HG03039 (cell line): ENCODE results near the gene ARPC4.
A peak's percentile ranks its signal among the peaks of the same experiment; 100 is the strongest.

Source experiments
- ATAC-seq: cut with Tn5 transposase; IDR thresholded peaks from one replicate; pipeline ENCODE4 v1.9.1; 2021; ENCODE audit warnings: mild to moderate bottlenecking, moderate library complexity; ENCODE audit not compliant: unreplicated experiment

ARPC4 gene

GRCh38 chr3:9792405-9793160, at the start of gene ARPC4, which contains the start of gene TADA3:
Gene ARPC4 (plus strand): TSS chr3:9793082. CDS start chr3:9793122, 40 bp downstream.
Gene TADA3 (minus strand): TSS chr3:9792473. CDS start chr3:9791466, 1,007 bp downstream.
- ATAC-seq, result peak; percentile 77

GRCh38 chr3:9743548-9743947, 49.3 kb upstream of the ARPC4 start:
- no peak for ATAC-seq

- ATAC-seq, result no peak
Measured at GRCh38 chr3:9744162-9744561, 48.7 kb upstream of the ARPC4 start.

- ATAC-seq, result no peak
Measured at GRCh38 chr3:9745521-9745920, 47.4 kb upstream of the ARPC4 start.

- ATAC-seq, result no peak
Measured at GRCh38 chr3:9746330-9746729, 46.6 kb upstream of the ARPC4 start.

GRCh38 chr3:9747267-9747666, 45.6 kb upstream of the ARPC4 start:
- ATAC-seq, result no peak

DNA sequence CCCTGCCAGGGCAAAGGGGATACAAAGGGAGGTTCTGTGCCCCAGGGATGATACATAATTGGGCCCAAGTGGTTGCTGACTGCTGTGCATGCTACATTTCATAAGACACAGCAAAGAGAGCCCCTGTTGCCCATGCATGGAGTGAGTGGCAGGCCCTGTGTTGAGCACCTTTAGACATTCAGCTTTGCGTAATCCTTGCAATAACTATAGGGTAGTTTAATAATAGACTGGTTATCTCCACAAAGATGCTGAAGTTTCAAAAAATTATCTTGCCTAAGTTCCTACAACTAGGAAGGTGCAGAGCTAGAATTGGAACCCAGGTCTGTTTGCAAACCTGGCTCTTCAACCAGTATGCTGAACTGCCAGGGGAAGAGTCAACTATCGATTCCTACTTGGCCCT, 44.9 kb upstream of the ARPC4 start:
- ATAC-seq, result no peak

- no peak for ATAC-seq
Measured at GRCh38 chr3:9749296-9749644, 43.6 kb upstream of the ARPC4 start.

GRCh38 chr3:9749645-9750555, 43.0 kb upstream of the ARPC4 start, which contains the start of gene OGG1:
Gene OGG1 (plus strand): TSS chr3:9749952. CDS start chr3:9750287, 335 bp downstream.
- peak; percentile 89 for ATAC-seq

DNA sequence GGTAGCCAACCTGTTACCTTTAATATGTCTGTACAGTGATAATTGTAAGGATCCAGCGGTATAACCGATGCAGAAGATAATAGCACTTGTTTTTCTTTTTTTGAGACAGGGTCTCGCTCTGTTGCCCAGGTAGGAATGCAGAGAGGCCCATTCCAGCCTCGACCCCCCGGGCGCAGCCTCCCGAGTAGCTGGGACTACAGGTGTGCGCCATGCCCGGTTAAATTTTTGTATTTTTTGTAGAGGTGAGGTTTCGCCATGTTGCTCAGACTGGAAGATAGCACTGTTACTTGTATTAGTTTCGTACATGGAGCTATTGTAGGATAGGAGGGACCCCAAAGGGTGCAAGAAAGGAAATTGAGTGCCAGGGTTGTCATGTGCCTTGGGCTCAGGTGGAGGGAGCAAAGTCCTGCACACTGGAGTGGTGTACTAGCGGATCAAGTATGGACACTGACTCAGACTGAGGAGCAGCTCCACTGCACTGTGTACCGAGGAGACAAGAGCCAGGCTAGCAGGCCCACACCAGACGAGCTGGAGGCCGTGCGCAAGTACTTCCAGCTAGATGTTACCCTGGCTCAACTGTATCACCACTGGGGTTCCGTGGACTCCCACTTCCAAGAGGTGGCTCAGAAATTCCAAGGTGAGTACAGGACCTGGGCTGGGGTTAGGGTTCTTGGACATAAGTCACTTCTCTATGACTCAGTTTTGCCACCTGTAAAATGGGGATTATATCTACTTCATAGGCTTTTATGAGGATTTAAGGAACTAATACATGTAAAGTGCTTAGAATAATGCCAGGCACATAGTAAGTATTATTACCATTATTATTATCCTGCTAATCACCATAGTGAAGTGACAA, 42.1 kb upstream of the ARPC4 start:
- ATAC-seq, result no peak

- ATAC-seq, result no peak
Measured at GRCh38 chr3:9754678-9755077, 38.2 kb upstream of the ARPC4 start.

DNA sequence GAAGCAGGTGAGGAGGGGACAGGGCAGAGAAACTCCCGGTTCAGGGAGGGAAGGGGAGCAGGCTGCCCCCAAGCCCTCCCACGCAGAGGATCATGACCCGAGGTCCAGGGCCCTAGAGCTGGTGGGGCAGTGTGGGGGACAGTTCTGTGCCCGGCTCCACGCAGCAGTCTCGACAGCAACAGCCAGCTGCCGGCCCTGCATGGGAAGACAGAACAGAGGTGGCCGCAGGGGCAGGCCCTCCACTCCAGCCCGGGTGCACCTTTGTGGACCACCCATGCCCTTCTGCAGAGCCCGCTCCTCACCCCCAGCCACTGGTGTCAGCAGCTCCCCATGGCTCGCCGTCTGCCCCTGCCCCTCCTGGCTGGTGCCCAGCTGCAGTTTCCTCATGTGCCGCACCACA, 35.5 kb upstream of the ARPC4 start:
- no peak for ATAC-seq

DNA sequence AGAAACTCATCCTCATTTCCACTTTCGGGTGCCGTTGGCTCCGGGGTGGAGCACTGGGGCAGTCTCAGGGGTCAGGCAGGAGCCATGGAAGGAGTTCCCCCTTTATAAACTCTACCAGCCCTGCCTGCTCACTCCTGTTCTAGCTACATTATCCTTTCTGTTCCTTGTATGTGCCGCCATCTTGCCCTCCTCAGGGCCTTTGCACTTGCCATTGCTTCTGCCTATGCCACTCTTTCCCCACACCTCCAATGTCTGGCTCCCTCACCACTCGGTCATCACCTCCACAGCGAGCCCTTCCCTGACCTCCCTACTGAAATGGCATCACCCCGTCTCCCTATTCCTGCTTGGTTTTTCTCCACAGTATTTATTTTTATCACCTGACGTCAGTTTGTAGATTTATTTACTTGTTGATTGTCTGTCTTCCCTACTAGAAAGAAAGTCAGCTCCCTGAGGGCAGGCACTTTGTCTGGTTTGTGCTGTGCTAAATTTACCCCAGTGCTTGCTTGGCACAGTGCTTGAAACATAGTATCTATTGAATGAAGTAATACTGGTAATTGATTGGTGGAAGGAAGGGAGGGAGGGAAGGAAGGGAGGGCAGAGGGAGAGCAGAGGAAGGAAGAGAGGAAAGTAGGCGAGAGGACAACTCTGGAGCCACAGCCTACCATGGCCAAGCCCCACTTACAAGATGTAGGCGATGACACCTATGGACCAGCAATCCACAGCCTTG, 31.9 kb upstream of the ARPC4 start:
- no peak for ATAC-seq

GRCh38 chr3:9761919-9762318, 31.0 kb upstream of the ARPC4 start:
- no peak for ATAC-seq

DNA sequence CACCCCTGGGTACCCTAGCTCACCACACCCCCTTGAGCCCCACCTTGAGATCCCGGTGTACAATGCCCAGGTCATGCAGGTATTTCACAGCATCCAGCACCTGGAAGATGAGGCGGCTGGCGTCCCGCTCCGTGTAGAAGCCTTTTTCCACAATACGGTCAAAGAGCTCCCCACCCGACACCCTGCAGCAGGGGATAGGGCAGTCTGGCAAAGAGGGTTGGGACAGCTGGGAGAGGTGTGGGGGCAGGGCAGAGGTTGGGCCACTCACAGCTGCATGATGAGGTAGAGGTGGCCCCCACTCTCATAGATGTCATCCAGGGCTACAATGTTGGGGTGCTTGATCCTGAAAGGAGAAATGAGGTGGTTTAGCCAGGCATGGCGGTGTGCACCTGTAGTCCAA, 30.0 kb upstream of the ARPC4 start:
- no peak for ATAC-seq

GRCh38 chr3:9765865-9766264, 27.0 kb upstream of the ARPC4 start:
- ATAC-seq, result no peak

GRCh38 chr3:9767418-9767817, 25.5 kb upstream of the ARPC4 start:
- no peak for ATAC-seq

- no peak for ATAC-seq
Measured at GRCh38 chr3:9768141-9768775, 24.6 kb upstream of the ARPC4 start.

DNA sequence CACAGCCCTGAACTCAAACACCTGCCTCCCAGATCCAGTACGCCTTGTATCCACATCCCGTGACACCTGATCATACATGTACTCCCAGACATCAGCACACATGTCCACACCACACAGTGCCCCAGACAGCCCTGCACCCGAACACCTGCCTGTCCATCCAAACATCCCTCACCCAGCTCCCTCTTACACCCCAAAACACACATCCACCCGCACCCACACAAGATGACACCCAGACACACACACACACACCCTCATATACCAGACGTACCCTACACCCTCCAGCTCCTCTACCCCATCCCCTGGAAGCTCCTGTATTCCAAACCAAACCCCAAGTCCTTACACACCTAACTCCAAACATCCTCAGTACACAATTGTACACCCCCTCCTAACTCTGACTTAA, 23.9 kb upstream of the ARPC4 start:
- ATAC-seq, result no peak
